ENCODE measurements around the gene FXYD2.

DNA sequence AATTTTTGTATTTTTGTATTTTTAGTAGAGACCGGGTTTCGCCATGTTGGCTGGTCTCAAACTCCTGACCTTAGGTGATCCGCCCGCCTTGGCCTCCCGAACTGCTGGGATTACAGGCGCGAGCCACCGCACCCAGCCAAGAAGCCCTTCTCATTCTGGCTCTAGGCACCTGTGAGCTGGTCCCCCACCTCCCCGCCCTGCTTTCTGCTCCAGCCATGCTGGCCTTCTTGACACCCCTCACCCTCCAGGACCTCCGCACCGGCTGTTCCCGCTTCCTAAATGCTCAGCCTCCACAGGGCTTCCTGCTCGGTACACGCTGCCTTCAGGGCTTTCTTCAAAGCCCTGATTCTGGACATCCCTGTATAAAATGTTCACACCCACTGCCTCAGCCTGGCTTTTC lies 5.5 kb upstream of the FXYD2 start:
- TF ChIP-seq, protein P1, sequence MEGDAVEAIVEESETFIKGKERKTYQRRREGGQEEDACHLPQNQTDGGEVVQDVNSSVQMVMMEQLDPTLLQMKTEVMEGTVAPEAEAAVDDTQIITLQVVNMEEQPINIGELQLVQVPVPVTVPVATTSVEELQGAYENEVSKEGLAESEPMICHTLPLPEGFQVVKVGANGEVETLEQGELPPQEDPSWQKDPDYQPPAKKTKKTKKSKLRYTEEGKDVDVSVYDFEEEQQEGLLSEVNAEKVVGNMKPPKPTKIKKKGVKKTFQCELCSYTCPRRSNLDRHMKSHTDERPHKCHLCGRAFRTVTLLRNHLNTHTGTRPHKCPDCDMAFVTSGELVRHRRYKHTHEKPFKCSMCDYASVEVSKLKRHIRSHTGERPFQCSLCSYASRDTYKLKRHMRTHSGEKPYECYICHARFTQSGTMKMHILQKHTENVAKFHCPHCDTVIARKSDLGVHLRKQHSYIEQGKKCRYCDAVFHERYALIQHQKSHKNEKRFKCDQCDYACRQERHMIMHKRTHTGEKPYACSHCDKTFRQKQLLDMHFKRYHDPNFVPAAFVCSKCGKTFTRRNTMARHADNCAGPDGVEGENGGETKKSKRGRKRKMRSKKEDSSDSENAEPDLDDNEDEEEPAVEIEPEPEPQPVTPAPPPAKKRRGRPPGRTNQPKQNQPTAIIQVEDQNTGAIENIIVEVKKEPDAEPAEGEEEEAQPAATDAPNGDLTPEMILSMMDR (IDR thresholded peaks at IDR 0.05) = no peak
- TF ChIP-seq POLR2A (IDR thresholded peaks at IDR 0.05) = no peak
- no peak for TF ChIP-seq POLR2AphosphoS5 (IDR thresholded peaks at IDR 0.05)
- no peak for TF ChIP-seq EP300 (IDR thresholded peaks at IDR 0.05)

Data from suprapubic skin (tissue), 4 donors.